H7 (cell line): ENCODE data around the gene DPY19L3. TPM values are rescaled to one million over a fixed set of nuclear protein-coding genes. Genes with fewer than 3 reads are reported as not detected.
A peak's percentile ranks its signal among the peaks of the same experiment; 100 is the strongest.

Source experiments
- DNase-seq: peaks from one replicate; pipeline ENCODE4 v3.0.0; 2012
- H3K27me3 ChIP-seq: 2 replicates; pipeline ENCODE4 v1.6.0; 2011; ENCODE audit warnings: mild to moderate bottlenecking, low read length; ENCODE audit not compliant: control insufficient read depth, insufficient read depth
- H3K36me3 ChIP-seq: replicated peaks from 2 replicates; pipeline ENCODE4 v1.5.1; 2011; ENCODE audit warnings: low read length; ENCODE audit not compliant: control insufficient read depth, insufficient read depth
- H3K4me3 ChIP-seq: 2 replicates; pipeline ENCODE4 v1.5.1; 2011; ENCODE audit warnings: low read depth, mild to moderate bottlenecking, control low read depth, low read length, moderate library complexity; ENCODE audit not compliant: insufficient read depth
- total RNA-seq: library from RNA; depleted of rRNA; stranded (reverse); fragments of >200 nt; shearing (Covaris generic); gene quantifications from 2 replicates; pipeline ENCODE4 v1.2.3, GENCODE V29; 2014; rRNA removed

Gene DPY19L3, protein sequence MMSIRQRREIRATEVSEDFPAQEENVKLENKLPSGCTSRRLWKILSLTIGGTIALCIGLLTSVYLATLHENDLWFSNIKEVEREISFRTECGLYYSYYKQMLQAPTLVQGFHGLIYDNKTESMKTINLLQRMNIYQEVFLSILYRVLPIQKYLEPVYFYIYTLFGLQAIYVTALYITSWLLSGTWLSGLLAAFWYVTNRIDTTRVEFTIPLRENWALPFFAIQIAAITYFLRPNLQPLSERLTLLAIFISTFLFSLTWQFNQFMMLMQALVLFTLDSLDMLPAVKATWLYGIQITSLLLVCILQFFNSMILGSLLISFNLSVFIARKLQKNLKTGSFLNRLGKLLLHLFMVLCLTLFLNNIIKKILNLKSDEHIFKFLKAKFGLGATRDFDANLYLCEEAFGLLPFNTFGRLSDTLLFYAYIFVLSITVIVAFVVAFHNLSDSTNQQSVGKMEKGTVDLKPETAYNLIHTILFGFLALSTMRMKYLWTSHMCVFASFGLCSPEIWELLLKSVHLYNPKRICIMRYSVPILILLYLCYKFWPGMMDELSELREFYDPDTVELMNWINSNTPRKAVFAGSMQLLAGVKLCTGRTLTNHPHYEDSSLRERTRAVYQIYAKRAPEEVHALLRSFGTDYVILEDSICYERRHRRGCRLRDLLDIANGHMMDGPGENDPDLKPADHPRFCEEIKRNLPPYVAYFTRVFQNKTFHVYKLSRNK
- 18.3 and 27.6 TPM in 2 replicates for total RNA-seq

DNA sequence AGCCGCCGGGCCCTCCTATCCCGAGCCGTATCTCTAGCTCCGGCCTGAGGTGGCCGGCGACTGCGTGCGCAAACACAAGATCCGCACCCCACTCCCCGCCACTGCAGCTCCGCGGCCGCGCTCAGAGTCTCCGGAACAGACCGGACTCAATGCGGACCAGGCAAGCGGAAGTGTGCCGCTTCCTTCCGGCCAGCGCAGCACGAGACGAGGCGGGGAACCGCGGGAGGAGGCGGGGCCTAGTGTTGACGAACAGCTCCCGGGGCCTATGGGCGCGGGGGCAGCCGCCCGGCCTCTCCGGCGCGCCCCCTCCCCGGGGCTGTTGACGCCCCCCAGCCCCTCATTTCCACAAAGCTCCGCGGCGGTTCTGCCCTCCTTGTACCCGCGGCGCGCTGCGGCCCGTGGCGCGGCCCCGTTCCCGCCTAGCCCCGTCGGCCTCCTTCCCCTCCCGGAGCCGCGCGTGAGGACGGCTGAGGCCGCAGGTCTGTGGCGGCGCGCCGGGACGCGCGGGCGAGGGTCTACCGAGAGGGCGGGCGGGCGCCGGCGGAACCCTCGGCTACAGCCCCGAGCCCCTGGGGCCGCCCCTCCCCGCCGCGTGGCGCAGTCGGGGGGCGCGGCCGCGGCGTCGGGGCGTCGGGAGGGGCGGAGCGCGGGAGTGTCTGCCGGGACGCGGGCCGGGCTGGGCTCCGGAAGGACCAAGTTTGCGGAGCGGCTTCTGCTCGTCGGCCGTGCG, at the start of gene DPY19L3:
DPY19L3 (plus strand) TSS at position 340 of the 730 bp plus-strand sequence. CDS start 2,484 bp downstream, outside the sequence.
- H3K4me3 ChIP-seq = peak within 1 kb of the TSS; percentile 92
- DNase-seq = peak; percentile 99
- no peaks in the 10 kb centered on the region for H3K27me3 ChIP-seq
- H3K36me3 ChIP-seq = peaks cover 8% of the 10 kb centered on the region

- Histone ChIP-seq H3K27me3 (no peaks in the 10 kb centered on the region), H3K36me3 (peaks cover 35% of the 10 kb centered on the region), H3K4me3 (no peak overlapping the region)
- DNase-seq = no peak
These were observed 47.9 kb upstream of the DPY19L3 start for GRCh38 chr19:32357720-32358119.

DNA sequence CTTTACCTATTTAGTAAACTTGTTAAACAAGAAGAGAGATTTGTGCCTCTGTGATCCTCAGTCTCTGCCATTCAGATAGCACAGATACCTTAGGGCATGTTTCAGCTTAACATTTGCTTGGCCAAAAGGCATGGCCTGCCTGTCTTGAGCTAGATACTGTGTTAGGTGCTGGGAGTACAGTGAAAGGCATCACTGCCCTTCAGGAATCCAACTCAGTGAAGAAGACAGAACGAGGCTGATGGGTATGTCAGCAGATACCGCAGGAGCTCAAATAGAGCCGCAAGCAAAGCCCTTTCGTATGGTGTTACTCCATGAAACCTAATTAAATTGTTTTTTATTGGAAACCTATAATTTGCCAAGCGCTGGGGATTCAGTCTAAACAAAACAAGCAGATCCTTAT, 47.2 kb upstream of the DPY19L3 start:
- DNase-seq = no peak
- peaks cover 30% of the 10 kb centered on the region for H3K36me3 ChIP-seq
- no peaks in the 10 kb centered on the region for H3K27me3 ChIP-seq
- H3K4me3 ChIP-seq = no peak overlapping the region

- Histone ChIP-seq H3K36me3 (peaks cover 19% of the 10 kb centered on the region), H3K27me3 (no peaks in the 10 kb centered on the region), H3K4me3 (no peak overlapping the region)
- no peak for DNase-seq
These were observed 46.0 kb upstream of the DPY19L3 start for GRCh38 chr19:32359581-32359980.

- no peak for DNase-seq
- no peak overlapping the region for H3K4me3 ChIP-seq
- no peaks in the 10 kb centered on the region for H3K27me3 ChIP-seq
- H3K36me3 ChIP-seq = peaks cover 15% of the 10 kb centered on the region
These were observed 43.8 kb upstream of the DPY19L3 start for GRCh38 chr19:32361574-32362317.

DNA sequence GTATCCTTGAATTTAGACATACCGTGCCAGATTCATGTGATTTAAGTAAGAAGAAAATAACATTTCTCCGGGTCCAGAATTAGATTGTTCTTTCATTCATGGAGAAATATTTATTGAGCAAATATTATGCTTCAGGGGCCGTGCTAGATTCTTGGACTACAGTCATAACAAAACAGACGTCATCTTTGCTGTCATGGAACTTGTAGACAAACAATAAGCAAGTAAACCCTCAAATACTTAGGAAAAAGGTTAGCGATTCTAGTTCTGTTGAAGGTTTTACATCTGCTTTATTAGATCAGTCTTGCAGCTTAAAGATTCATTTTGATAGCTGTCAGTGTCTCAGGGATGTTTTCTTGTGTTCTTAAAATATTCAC, 43.3 kb upstream of the DPY19L3 start:
- Histone ChIP-seq H3K27me3 (no peaks in the 10 kb centered on the region), H3K36me3 (peaks cover 13% of the 10 kb centered on the region), H3K4me3 (no peak overlapping the region)
- DNase-seq = no peak

GRCh38 chr19:32363175-32363574, 42.4 kb upstream of the DPY19L3 start:
- peaks cover 12% of the 10 kb centered on the region for H3K36me3 ChIP-seq
- no peaks in the 10 kb centered on the region for H3K27me3 ChIP-seq
- no peak for DNase-seq
- no peak overlapping the region for H3K4me3 ChIP-seq

DNA sequence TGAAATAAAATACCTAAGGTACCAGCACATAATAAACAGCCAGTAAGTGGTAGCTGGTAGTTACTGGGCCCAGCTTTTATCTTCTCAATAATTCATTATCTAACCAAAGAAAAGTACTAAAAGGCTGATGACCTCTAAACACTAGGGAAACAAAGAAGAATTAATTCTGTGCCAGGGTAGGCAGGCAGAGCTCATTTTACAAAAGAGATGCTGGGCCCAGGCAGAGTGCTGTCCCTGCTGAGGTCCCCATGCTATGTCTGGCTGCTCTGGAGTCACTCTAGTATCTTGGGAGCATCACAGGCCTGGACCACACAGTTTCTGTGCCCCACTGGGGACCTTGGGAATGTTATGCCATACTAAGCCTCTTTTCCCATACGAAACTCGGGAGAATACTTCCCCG, 41.9 kb upstream of the DPY19L3 start:
- no peaks in the 10 kb centered on the region for H3K27me3 ChIP-seq
- DNase-seq = no peak
- H3K4me3 ChIP-seq = no peak overlapping the region
- peaks cover 8% of the 10 kb centered on the region for H3K36me3 ChIP-seq

DNA sequence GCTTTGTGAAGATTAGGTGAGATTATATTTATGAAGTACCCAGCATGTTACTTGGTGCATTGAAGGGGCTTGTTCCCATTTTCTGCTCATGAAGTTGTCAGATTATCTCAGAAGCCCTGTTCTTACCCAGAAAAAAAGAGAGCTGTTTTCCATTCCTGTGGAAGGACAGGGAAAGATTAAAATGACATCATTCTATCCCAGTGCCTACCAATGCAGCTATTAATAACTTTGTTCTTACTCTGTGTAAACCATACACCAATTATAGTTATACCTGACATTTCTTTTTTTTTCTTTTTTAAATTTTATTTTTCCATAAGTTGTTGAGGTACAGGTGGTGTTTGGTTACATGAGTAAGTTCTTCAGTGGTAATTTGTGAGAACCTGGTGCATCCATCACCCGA, 41.5 kb upstream of the DPY19L3 start:
- Histone ChIP-seq H3K36me3 (peaks cover 5% of the 10 kb centered on the region), H3K4me3 (no peak overlapping the region), H3K27me3 (no peaks in the 10 kb centered on the region)
- no peak for DNase-seq

DNA sequence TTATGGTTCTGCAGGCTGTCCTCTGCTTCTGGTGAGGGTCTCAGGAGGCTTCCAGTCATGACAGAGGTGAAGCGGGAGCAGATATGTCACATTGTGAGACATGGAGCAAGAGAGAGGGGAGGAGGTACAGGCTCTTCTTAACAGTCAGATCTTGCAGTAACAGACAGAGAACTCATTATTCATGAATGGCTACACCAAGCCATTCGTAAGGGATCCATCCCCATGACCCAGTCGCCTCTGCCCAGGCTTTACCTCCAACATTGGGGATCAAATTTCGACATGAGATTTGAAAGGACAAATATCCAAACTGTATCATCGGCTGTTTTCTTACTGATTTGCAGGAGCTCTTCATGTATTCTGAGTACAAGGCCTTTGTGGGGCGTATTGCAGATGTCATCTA, 38.5 kb upstream of the DPY19L3 start:
- H3K4me3 ChIP-seq = no peak overlapping the region
- no peak for DNase-seq
- no peaks in the 10 kb centered on the region for H3K27me3 ChIP-seq
- H3K36me3 ChIP-seq = peaks cover 1% of the 10 kb centered on the region

GRCh38 chr19:32367948-32368536, 37.5 kb upstream of the DPY19L3 start:
- Histone ChIP-seq H3K4me3 (no peak overlapping the region), H3K27me3 (no peaks in the 10 kb centered on the region), H3K36me3 (peaks cover 5% of the 10 kb centered on the region; the same call in 1 of the 2 replicates)
- no peak for DNase-seq

GRCh38 chr19:32368787-32369186, 36.8 kb upstream of the DPY19L3 start:
- Histone ChIP-seq H3K27me3 (no peaks in the 10 kb centered on the region), H3K36me3 (peaks cover 5% of the 10 kb centered on the region; the same call in 1 of the 2 replicates), H3K4me3 (no peak overlapping the region)
- no peak for DNase-seq

GRCh38 chr19:32372726-32373517, 32.6 kb upstream of the DPY19L3 start:
- H3K27me3 ChIP-seq = no peaks in the 10 kb centered on the region
- DNase-seq = no peak
- H3K36me3 ChIP-seq = peaks cover 5% of the 10 kb centered on the region; the same call in 1 of the 2 replicates
- no peak overlapping the region for H3K4me3 ChIP-seq
